HG03558 (cell line): ENCODE data around the gene ZNF319.

ENCODE experiments used
- ATAC-seq: cut with Tn5 transposase; IDR thresholded peaks from one replicate; pipeline ENCODE4 v1.9.1; 2021; ENCODE audit warnings: moderate number of reproducible peaks; ENCODE audit not compliant: unreplicated experiment; ENCODE audit errors: extremely low read depth

Gene ZNF319

GRCh38 chr16:57999366-57999970 lies 1.0 kb downstream of the ZNF319 start:
- no peak for ATAC-seq

- no peak for ATAC-seq
These were observed 1.5 kb downstream of the ZNF319 start for GRCh38 chr16:57998992-57999365.

- no peak for ATAC-seq
These were observed 2.0 kb downstream of the ZNF319 start for GRCh38 chr16:57998486-57998885.

GRCh38 chr16:57997528-57998265 lies 2.8 kb downstream of the ZNF319 start:
- no peak for ATAC-seq

GRCh38 chr16:57997176-57997527 lies 3.3 kb downstream of the ZNF319 start:
- ATAC-seq: no peak

- no peak for ATAC-seq
These were observed 3.9 kb downstream of the ZNF319 start for GRCh38 chr16:57996406-57997175.

GRCh38 chr16:57995721-57996405 lies 4.6 kb downstream of the ZNF319 start:
- no peak for ATAC-seq

- no peak for ATAC-seq
These were observed 5.7 kb downstream of the ZNF319 start for GRCh38 chr16:57994778-57995177.

GRCh38 chr16:57994361-57994760 lies 6.1 kb downstream of the ZNF319 start:
- ATAC-seq: no peak

- ATAC-seq: no peak
These were observed 6.6 kb downstream of the ZNF319 start for GRCh38 chr16:57993897-57994296.

GRCh38 chr16:57993438-57993837 lies 7.0 kb downstream of the ZNF319 start:
- ATAC-seq: no peak

GRCh38 chr16:57992084-57992483 lies 8.4 kb downstream of the ZNF319 start:
- no peak for ATAC-seq

GRCh38 chr16:57991551-57992059 lies 8.9 kb downstream of the ZNF319 start:
- ATAC-seq: no peak

GRCh38 chr16:57988929-57989328 lies 11.5 kb downstream of the ZNF319 start:
- no peak for ATAC-seq

- no peak for ATAC-seq
These were observed 12.9 kb downstream of the ZNF319 start for GRCh38 chr16:57987441-57988177.

GRCh38 chr16:57986196-57986595 lies 14.3 kb downstream of the ZNF319 start:
- ATAC-seq: no peak

- no peak for ATAC-seq
These were observed 15.0 kb downstream of the ZNF319 start for GRCh38 chr16:57985204-57986181.

GRCh38 chr16:57984443-57985203 lies 15.8 kb downstream of the ZNF319 start:
- ATAC-seq: no peak
